Measurements from ENCODE around the gene S100A8.

GRCh38 chr1:153428791-153429190 lies 37.9 kb upstream of the S100A8 start:
- TF ChIP-seq, protein P1, sequence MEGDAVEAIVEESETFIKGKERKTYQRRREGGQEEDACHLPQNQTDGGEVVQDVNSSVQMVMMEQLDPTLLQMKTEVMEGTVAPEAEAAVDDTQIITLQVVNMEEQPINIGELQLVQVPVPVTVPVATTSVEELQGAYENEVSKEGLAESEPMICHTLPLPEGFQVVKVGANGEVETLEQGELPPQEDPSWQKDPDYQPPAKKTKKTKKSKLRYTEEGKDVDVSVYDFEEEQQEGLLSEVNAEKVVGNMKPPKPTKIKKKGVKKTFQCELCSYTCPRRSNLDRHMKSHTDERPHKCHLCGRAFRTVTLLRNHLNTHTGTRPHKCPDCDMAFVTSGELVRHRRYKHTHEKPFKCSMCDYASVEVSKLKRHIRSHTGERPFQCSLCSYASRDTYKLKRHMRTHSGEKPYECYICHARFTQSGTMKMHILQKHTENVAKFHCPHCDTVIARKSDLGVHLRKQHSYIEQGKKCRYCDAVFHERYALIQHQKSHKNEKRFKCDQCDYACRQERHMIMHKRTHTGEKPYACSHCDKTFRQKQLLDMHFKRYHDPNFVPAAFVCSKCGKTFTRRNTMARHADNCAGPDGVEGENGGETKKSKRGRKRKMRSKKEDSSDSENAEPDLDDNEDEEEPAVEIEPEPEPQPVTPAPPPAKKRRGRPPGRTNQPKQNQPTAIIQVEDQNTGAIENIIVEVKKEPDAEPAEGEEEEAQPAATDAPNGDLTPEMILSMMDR (IDR thresholded peaks at IDR 0.05): no peak
- TF ChIP-seq POLR2AphosphoS5 (IDR thresholded peaks at IDR 0.05): no peak
